ENCODE results near the gene CAPN10. TPM values are rescaled to one million over a fixed set of nuclear protein-coding genes. Genes with fewer than 3 reads are reported as not detected.
A peak's percentile ranks its signal among the peaks of the same experiment; 100 is the strongest.

Gene CAPN10
- total and polyA plus RNA-seq, 8 donors, result 20.8 to 36.6 (median 28.2) TPM

GRCh38 chr2:240622531-240623235, 36.1 kb downstream of the CAPN10 start:
- no peaks in the 10 kb centered on the region for H3K9me3 ChIP-seq
- no peak overlapping the region for H3K4me3 ChIP-seq
- intact Hi-C loops (cut with DNase I), result no loop called here
- H3K27ac ChIP-seq, result no peak overlapping the region
- TF ChIP-seq CTCF (IDR thresholded peaks at IDR 0.05), result no peak
- peak in 3 of 4 donors; percentile 51 to 84 (median 61) for DNase-seq
- H3K4me1 ChIP-seq, result peaks cover 0 to 68% of the 10 kb centered on the region in 2 donors
- no peaks in the 10 kb centered on the region for H3K36me3 ChIP-seq
- no peak for ATAC-seq
- H3K27me3 ChIP-seq, result peaks cover 0 to 24% of the 10 kb centered on the region in 2 donors

DNA sequence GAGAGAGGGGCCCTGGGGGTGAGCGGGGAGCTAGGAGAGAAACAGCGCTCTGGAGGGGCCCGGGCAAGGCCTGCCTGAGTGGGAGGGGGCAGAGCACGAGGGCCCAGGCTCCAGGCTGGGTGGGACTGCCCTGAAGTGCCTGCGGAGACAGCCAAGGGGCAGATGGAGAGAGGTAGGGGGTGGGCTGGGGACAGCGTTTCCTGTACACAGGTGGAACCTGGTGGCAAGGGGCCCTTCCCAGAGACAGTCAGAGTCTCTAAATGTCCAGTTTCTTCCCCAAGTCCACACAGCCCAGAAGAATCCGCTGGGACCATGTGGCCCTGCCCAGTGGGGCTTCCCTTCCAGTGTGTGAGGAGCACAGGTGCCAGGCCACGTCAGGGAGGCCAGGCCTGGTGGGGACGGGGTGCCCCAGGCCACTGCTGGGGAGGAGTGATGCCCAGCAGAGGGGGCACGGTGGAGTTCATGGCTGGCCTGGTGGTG, 37.0 kb downstream of the CAPN10 start:
- Histone ChIP-seq H3K27me3 (peaks cover 0 to 31% of the 10 kb centered on the region in 2 donors), H3K27ac (no peak overlapping the region), H3K4me3 (no peak overlapping the region), H3K9me3 (no peaks in the 10 kb centered on the region), H3K36me3 (no peaks in the 10 kb centered on the region), H3K4me1 (peaks cover 0 to 68% of the 10 kb centered on the region in 2 donors)
- DNase-seq (peak in 2 of 4 donors; percentile 29 to 77), ATAC-seq (no peak)
- TF ChIP-seq CTCF (IDR thresholded peaks at IDR 0.05), result no peak
- intact Hi-C loops (cut with DNase I), result no loop called here

- ATAC-seq, result peak; percentile 12
- Histone ChIP-seq H3K27me3 (peaks cover 0 to 38% of the 10 kb centered on the region in 2 donors), H3K27ac (peak overlapping the region in 1 of 2 donors; percentile 71), H3K9me3 (no peaks in the 10 kb centered on the region), H3K36me3 (no peaks in the 10 kb centered on the region), H3K4me3 (no peak overlapping the region), H3K4me1 (peaks cover 0 to 66% of the 10 kb centered on the region in 2 donors)
- TF ChIP-seq CTCF (IDR thresholded peaks at IDR 0.05), result no peak
- peak in 2 of 4 donors; percentile 41 to 76 for DNase-seq
- intact Hi-C loops (cut with DNase I), result no loop called here
Measured at GRCh38 chr2:240624011-240624949, 37.7 kb downstream of the CAPN10 start.

DNA sequence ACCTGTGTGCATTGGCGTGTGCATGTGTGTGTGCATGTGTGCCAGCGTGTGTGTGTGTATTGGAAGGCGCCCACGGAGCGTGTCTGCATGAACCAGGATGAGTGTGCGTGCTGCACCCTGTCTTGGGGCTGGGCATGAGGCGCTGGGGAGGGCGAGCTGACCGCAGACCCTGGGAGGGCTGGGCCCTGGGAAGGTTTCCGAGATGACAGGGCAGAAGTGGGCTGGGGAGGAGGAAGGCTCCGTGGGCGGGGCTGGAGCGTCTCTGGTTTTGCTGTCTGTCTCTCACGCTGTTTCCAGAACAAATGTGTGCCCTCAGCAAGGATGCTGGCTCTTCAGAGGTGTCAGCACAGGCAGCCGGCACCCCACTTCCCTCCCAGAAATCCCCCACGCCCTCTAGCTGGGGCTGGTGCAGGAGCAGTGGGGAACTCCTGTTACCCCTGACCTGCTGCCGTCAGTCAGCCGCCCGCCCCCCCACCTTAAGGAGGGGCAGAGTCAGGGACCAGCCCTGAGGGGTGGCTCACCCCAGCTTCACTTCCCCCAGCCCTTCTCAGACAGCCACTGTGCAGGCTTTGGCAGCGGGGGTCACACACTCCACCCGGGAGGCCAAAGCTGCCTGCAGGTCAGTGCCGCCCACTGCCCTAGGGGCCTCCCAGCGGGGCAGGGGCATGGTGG, 38.6 kb downstream of the CAPN10 start, which contains the start of gene GPR35:
Gene GPR35, plus strand, starts transcription at position 531 of the 672 bp plus-strand sequence. CDS start 4,473 bp downstream, outside the sequence.
- ATAC-seq (peak; percentile 66), DNase-seq (peak in 2 of 4 donors; percentile 75 to 88)
- Histone ChIP-seq H3K9me3 (no peaks in the 10 kb centered on the region), H3K4me1 (peaks cover 0 to 58% of the 10 kb centered on the region in 2 donors), H3K27ac (peak within 1 kb of the TSS in 1 of 2 donors; percentile 71), H3K27me3 (peaks cover 0 to 32% of the 10 kb centered on the region in 2 donors), H3K4me3 (peak within 1 kb of the TSS in 1 of 2 donors; percentile 24), H3K36me3 (peaks cover 0 to 2% of the 10 kb centered on the region in 2 donors)
- no peak for TF ChIP-seq CTCF (IDR thresholded peaks at IDR 0.05)
- intact Hi-C loops (cut with DNase I), result no loop called here
